ENCODE data around the gene GNG2. TPM values are rescaled to one million over a fixed set of nuclear protein-coding genes. Genes with fewer than 3 reads are reported as not detected.

The GNG2 gene
- total and polyA plus RNA-seq, 3 experiments from 2014 or later = 106 to 218 (median 112) TPM

GRCh38 chr14:51929910-51930682, 69.7 kb downstream of the GNG2 start:
- Mint-ChIP-seq H3K4me1 (peaks cover 71 to 88% (median 80%) of the 10 kb centered on the region in 3 donors), H3K27me3 (no peaks in the 10 kb centered on the region), H3K36me3 (peaks cover 0 to 56% (median 17%) of the 10 kb centered on the region in 3 donors), H3K9me3 (no peaks in the 10 kb centered on the region), H3K4me3 (peak overlapping the region in 6 of 7 donors; percentile 4 to 67 (median 32)), H3K27ac (peak overlapping the region; percentile 58 to 97 (median 89))
- no peak overlapping the region for H3K4me3 ChIP-seq (ENCODE audit: low read length)
- H3K9me3 ChIP-seq (ENCODE audit: low read length) = no peaks in the 10 kb centered on the region
- peaks cover 4% of the 10 kb centered on the region for H3K36me3 ChIP-seq (ENCODE audit: insufficient read depth, low read length)
- no peak for DNase-seq
- no peak overlapping the region for H3K27ac ChIP-seq (ENCODE audit: low read depth, low read length)
- H3K27me3 ChIP-seq (ENCODE audit: insufficient read depth, low read length, poor library complexity, severe bottlenecking) = no peaks in the 10 kb centered on the region
- POLR2A ChIA-PET = no interaction called here
- CTCF ChIA-PET = interaction anchor here (1.6 kb wide), 1 partner anchor 25 kb away, joined by 3 read pairs; no protein-coding TSS in a partner anchor
- H3K4me1 ChIP-seq (ENCODE audit: insufficient read depth, low read length) = peaks cover 42% of the 10 kb centered on the region

- DNase-seq = no peak
- ChIA-PET POLR2A (no interaction called here), CTCF (no interaction called here)
- H3K27ac ChIP-seq (ENCODE audit: low read depth, low read length) = no peak overlapping the region
- no peaks in the 10 kb centered on the region for H3K27me3 ChIP-seq (ENCODE audit: insufficient read depth, low read length, poor library complexity, severe bottlenecking)
- H3K27ac Mint-ChIP-seq = peak overlapping the region in 7 of 8 donors; percentile 58 to 97 (median 86)
- no peak overlapping the region for H3K4me3 ChIP-seq (ENCODE audit: low read length)
- no peaks in the 10 kb centered on the region for H3K27me3 Mint-ChIP-seq
- no peaks in the 10 kb centered on the region for H3K9me3 ChIP-seq (ENCODE audit: low read length)
- peaks cover 4% of the 10 kb centered on the region for H3K36me3 ChIP-seq (ENCODE audit: insufficient read depth, low read length)
- peaks cover 76 to 93% (median 86%) of the 10 kb centered on the region in 3 donors for H3K4me1 Mint-ChIP-seq
- H3K9me3 Mint-ChIP-seq = no peaks in the 10 kb centered on the region
- H3K4me3 Mint-ChIP-seq = peak overlapping the region in 5 of 7 donors; percentile 14 to 67 (median 25)
- peaks cover 0 to 51% (median 14%) of the 10 kb centered on the region in 3 donors for H3K36me3 Mint-ChIP-seq
- peaks cover 40% of the 10 kb centered on the region for H3K4me1 ChIP-seq (ENCODE audit: insufficient read depth, low read length)
Observed at GRCh38 chr14:51931308-51931707, 70.9 kb downstream of the GNG2 start.

GRCh38 chr14:51933191-51933590, 72.8 kb downstream of the GNG2 start:
- POLR2A ChIA-PET = no interaction called here
- H3K4me1 Mint-ChIP-seq = peaks cover 74 to 90% (median 82%) of the 10 kb centered on the region in 3 donors

GRCh38 chr14:51938137-51938536, 77.7 kb downstream of the GNG2 start:
- Histone ChIP-seq H3K9me3 (ENCODE audit: low read length) (no peaks in the 10 kb centered on the region), H3K4me3 (ENCODE audit: low read length) (no peak overlapping the region), H3K4me1 (ENCODE audit: insufficient read depth, low read length) (peaks cover 5% of the 10 kb centered on the region), H3K36me3 (ENCODE audit: insufficient read depth, low read length) (no peaks in the 10 kb centered on the region), H3K27me3 (ENCODE audit: insufficient read depth, low read length, poor library complexity, severe bottlenecking) (no peaks in the 10 kb centered on the region), H3K27ac (ENCODE audit: low read depth, low read length) (no peak overlapping the region)
- Mint-ChIP-seq H3K9me3 (no peaks in the 10 kb centered on the region), H3K27ac (peak overlapping the region in 7 of 8 donors; percentile 23 to 79 (median 53)), H3K4me1 (peaks cover 64 to 94% (median 83%) of the 10 kb centered on the region in 3 donors), H3K36me3 (peaks cover 0 to 47% (median 13%) of the 10 kb centered on the region in 3 donors), H3K4me3 (no peak overlapping the region), H3K27me3 (no peaks in the 10 kb centered on the region)
- POLR2A ChIA-PET = no interaction called here
- no peak for DNase-seq
- CTCF ChIA-PET = interaction anchor here (1.0 kb wide), 1 partner anchor 41 kb away, joined by 4 read pairs; no protein-coding TSS in a partner anchor

More at GRCh38 chr14:51933191-51933590, 72.8 kb downstream of the GNG2 start:
- Histone ChIP-seq H3K27ac (ENCODE audit: low read depth, low read length) (no peak overlapping the region), H3K27me3 (ENCODE audit: insufficient read depth, low read length, poor library complexity, severe bottlenecking) (no peaks in the 10 kb centered on the region), H3K4me1 (ENCODE audit: insufficient read depth, low read length) (peaks cover 38% of the 10 kb centered on the region), H3K36me3 (ENCODE audit: insufficient read depth, low read length) (peaks cover 4% of the 10 kb centered on the region), H3K4me3 (ENCODE audit: low read length) (no peak overlapping the region), H3K9me3 (ENCODE audit: low read length) (no peaks in the 10 kb centered on the region)
- Mint-ChIP-seq H3K27ac (peak overlapping the region in 7 of 8 donors; percentile 9 to 97 (median 64)), H3K4me3 (peak overlapping the region in 2 of 7 donors; percentile 20 to 34), H3K36me3 (peaks cover 0 to 46% (median 12%) of the 10 kb centered on the region in 3 donors), H3K27me3 (no peaks in the 10 kb centered on the region), H3K9me3 (no peaks in the 10 kb centered on the region)
- DNase-seq = no peak
- CTCF ChIA-PET = interaction anchor here (1.0 kb wide), 1 partner anchor 46 kb away, joined by 3 read pairs; no protein-coding TSS in a partner anchor

GRCh38 chr14:51938821-51939220, 78.4 kb downstream of the GNG2 start:
- H3K4me3 ChIP-seq (ENCODE audit: low read length) = no peak overlapping the region
- Mint-ChIP-seq H3K27ac (peak overlapping the region in 7 of 8 donors; percentile 47 to 87 (median 72)), H3K4me3 (no peak overlapping the region), H3K9me3 (no peaks in the 10 kb centered on the region), H3K4me1 (peaks cover 62 to 91% (median 83%) of the 10 kb centered on the region in 3 donors), H3K27me3 (no peaks in the 10 kb centered on the region), H3K36me3 (peaks cover under 1 to 45% (median 16%) of the 10 kb centered on the region in 3 donors)
- DNase-seq = no peak
- H3K27me3 ChIP-seq (ENCODE audit: insufficient read depth, low read length, poor library complexity, severe bottlenecking) = no peaks in the 10 kb centered on the region
- no peak overlapping the region for H3K27ac ChIP-seq (ENCODE audit: low read depth, low read length)
- ChIA-PET POLR2A (no interaction called here), CTCF (interaction anchor here (1.0 kb wide), 1 partner anchor 40 kb away, joined by 4 read pairs; no protein-coding TSS in a partner anchor)
- no peaks in the 10 kb centered on the region for H3K4me1 ChIP-seq (ENCODE audit: insufficient read depth, low read length)
- no peaks in the 10 kb centered on the region for H3K36me3 ChIP-seq (ENCODE audit: insufficient read depth, low read length)
- no peaks in the 10 kb centered on the region for H3K9me3 ChIP-seq (ENCODE audit: low read length)

GRCh38 chr14:51939226-51939625, 78.8 kb downstream of the GNG2 start:
- peak overlapping the region in 6 of 8 donors; percentile 65 to 91 (median 80) for H3K27ac Mint-ChIP-seq
- H3K4me1 Mint-ChIP-seq = peaks cover 63 to 91% (median 83%) of the 10 kb centered on the region in 3 donors
- no peak for DNase-seq
- CTCF ChIA-PET = interaction anchor here (1.0 kb wide), 1 partner anchor 40 kb away, joined by 4 read pairs; no protein-coding TSS in a partner anchor
- H3K4me1 ChIP-seq (ENCODE audit: insufficient read depth, low read length) = no peaks in the 10 kb centered on the region
- peaks cover 5 to 46% (median 18%) of the 10 kb centered on the region in 3 donors for H3K36me3 Mint-ChIP-seq
- H3K36me3 ChIP-seq (ENCODE audit: insufficient read depth, low read length) = no peaks in the 10 kb centered on the region
- H3K27me3 Mint-ChIP-seq = no peaks in the 10 kb centered on the region
- H3K4me3 ChIP-seq (ENCODE audit: low read length) = no peak overlapping the region
- POLR2A ChIA-PET = no interaction called here
- no peaks in the 10 kb centered on the region for H3K9me3 ChIP-seq (ENCODE audit: low read length)
- no peaks in the 10 kb centered on the region for H3K27me3 ChIP-seq (ENCODE audit: insufficient read depth, low read length, poor library complexity, severe bottlenecking)
- H3K4me3 Mint-ChIP-seq = no peak overlapping the region
- no peaks in the 10 kb centered on the region for H3K9me3 Mint-ChIP-seq
- H3K27ac ChIP-seq (ENCODE audit: low read depth, low read length) = no peak overlapping the region

GRCh38 chr14:51939755-51940301, 79.4 kb downstream of the GNG2 start:
- peak overlapping the region; percentile 7 to 91 (median 76) for H3K27ac Mint-ChIP-seq
- DNase-seq = no peak
- no peaks in the 10 kb centered on the region for H3K36me3 ChIP-seq (ENCODE audit: insufficient read depth, low read length)
- peak overlapping the region in 4 of 7 donors; percentile 17 to 61 (median 34) for H3K4me3 Mint-ChIP-seq
- no peak overlapping the region for H3K4me3 ChIP-seq (ENCODE audit: low read length)
- CTCF ChIA-PET = no interaction called here
- no peaks in the 10 kb centered on the region for H3K27me3 Mint-ChIP-seq
- no peaks in the 10 kb centered on the region for H3K4me1 ChIP-seq (ENCODE audit: insufficient read depth, low read length)
- H3K27ac ChIP-seq (ENCODE audit: low read depth, low read length) = no peak overlapping the region
- no peaks in the 10 kb centered on the region for H3K27me3 ChIP-seq (ENCODE audit: insufficient read depth, low read length, poor library complexity, severe bottlenecking)
- H3K4me1 Mint-ChIP-seq = peaks cover 57 to 88% (median 82%) of the 10 kb centered on the region in 3 donors
- POLR2A ChIA-PET = no interaction called here
- H3K9me3 Mint-ChIP-seq = peaks cover 0 to under 1% (median 0%) of the 10 kb centered on the region in 5 donors
- H3K36me3 Mint-ChIP-seq = peaks cover 9 to 43% (median 19%) of the 10 kb centered on the region in 3 donors
- no peaks in the 10 kb centered on the region for H3K9me3 ChIP-seq (ENCODE audit: low read length)

GRCh38 chr14:51942971-51943370, 82.6 kb downstream of the GNG2 start:
- Mint-ChIP-seq H3K27ac (peak overlapping the region in 5 of 8 donors; percentile 37 to 82 (median 42)), H3K4me1 (peaks cover 58 to 92% (median 89%) of the 10 kb centered on the region in 3 donors), H3K27me3 (no peaks in the 10 kb centered on the region), H3K4me3 (peak overlapping the region in 1 of 7 donors; percentile 32), H3K36me3 (peaks cover 22 to 63% (median 34%) of the 10 kb centered on the region in 3 donors), H3K9me3 (peaks cover 0 to 2% (median 0%) of the 10 kb centered on the region in 5 donors)
- no peak for DNase-seq
- ChIA-PET CTCF (no interaction called here), POLR2A (no interaction called here)
- no peaks in the 10 kb centered on the region for H3K9me3 ChIP-seq (ENCODE audit: low read length)
- no peaks in the 10 kb centered on the region for H3K4me1 ChIP-seq (ENCODE audit: insufficient read depth, low read length)
- no peaks in the 10 kb centered on the region for H3K27me3 ChIP-seq (ENCODE audit: insufficient read depth, low read length, poor library complexity, severe bottlenecking)
- no peak overlapping the region for H3K4me3 ChIP-seq (ENCODE audit: low read length)
- H3K27ac ChIP-seq (ENCODE audit: low read depth, low read length) = no peak overlapping the region
- no peaks in the 10 kb centered on the region for H3K36me3 ChIP-seq (ENCODE audit: insufficient read depth, low read length)
